B cell (primary cell): ENCODE measurements around the gene CACNA2D1. TPM values are rescaled to one million over a fixed set of nuclear protein-coding genes. Genes with fewer than 3 reads are reported as not detected.

Source experiments
- ATAC-seq: fragments of 200-7000 bp; cut with Tn5 transposase; one replicate; pipeline ENCODE4 v1.10.0; 2021; ENCODE audit warnings: low read depth, mild to moderate bottlenecking, moderate number of reproducible peaks, moderate library complexity
- CTCF ChIA-PET: fragments of 350-600 bp; sonication (Branson Sonifier 250); formaldehyde crosslinking; loops from one replicate; lab custom pipeline; 2021; ENCODE audit warnings: antibody characterized with exemption, inconsistent platforms; lab: Charles Lee
- POLR2A ChIA-PET: fragments of 350-600 bp; sonication (Branson Sonifier 250); formaldehyde crosslinking; loops from one replicate; lab custom pipeline; 2021; ENCODE audit warnings: antibody characterized with exemption; lab: Charles Lee
- DNase-seq: peaks from one replicate; pipeline ENCODE4 v3.0.0; 2013
- H2AFZ ChIP-seq: 2 replicates; pipeline ENCODE4 v1.6.1; 2012; ENCODE audit warnings: mild to moderate bottlenecking, low read depth, low read length; ENCODE audit not compliant: insufficient read depth, poor library complexity, severe bottlenecking
- H3K27ac ChIP-seq, 2 donors: 1 replicate in 1 of 2; 2 replicates in 1 of 2; pipeline ENCODE4 v1.5.1; 2012 to 2013; ENCODE audit warnings: low read length in 2 of 2, mild to moderate bottlenecking in 2 of 2, moderate library complexity in 1 of 2
- H3K27me3 ChIP-seq, 4 experiments: fragments of 200-600 bp in 1 of 4; sonication (generic) in 1 of 4; replicated peaks in 1 of 4; 1 replicate in 2 of 4; 2 replicates in 2 of 4; pipeline versions ENCODE4 v1.6.1 to v1.7.0; 2013 to 2016; ENCODE audit warnings: low read length in 3 of 4, mild to moderate bottlenecking in 2 of 4, mixed read lengths in 1 of 4, moderate library complexity in 1 of 4; ENCODE audit not compliant: insufficient read depth in 4 of 4, control insufficient read depth in 3 of 4; ENCODE audit errors: control extremely low read depth in 1 of 4
- H3K36me3 ChIP-seq, 2 experiments: replicated peaks in 1 of 2; 1 replicate in 1 of 2; 2 replicates in 1 of 2; pipeline versions ENCODE4 v1.6.1 to v1.7.1; 2013; ENCODE audit warnings: low read length in 1 of 2; ENCODE audit not compliant: insufficient read depth in 2 of 2, control insufficient read depth in 1 of 2; ENCODE audit errors: control extremely low read depth in 1 of 2, extremely low read depth in 1 of 2
- H3K4me1 ChIP-seq, 2 donors: fragments of 200-600 bp in 1 of 2; sonication (generic) in 1 of 2; 1 replicate in 1 of 2; 2 replicates in 1 of 2; pipeline versions ENCODE4 v1.5.1 to v1.6.1; 2013 to 2017; ENCODE audit warnings: low read length in 2 of 2; ENCODE audit not compliant: control insufficient read depth in 2 of 2, insufficient read depth in 2 of 2
- H3K4me2 ChIP-seq: replicated peaks from 2 replicates; pipeline ENCODE3; 2012; ENCODE audit warnings: mild to moderate bottlenecking, low read depth, low read length; ENCODE audit not compliant: poor library complexity, severe bottlenecking
- H3K4me3 ChIP-seq, 5 experiments: fragments of 200-600 bp in 1 of 5; sonication (generic) in 1 of 5; 1 replicate in 3 of 5; 2 replicates in 2 of 5; pipeline versions ENCODE4 v1.5.1 to v1.7.0; 2011 to 2016; ENCODE audit warnings: low read length in 4 of 5, mild to moderate bottlenecking in 4 of 5, low read depth in 2 of 5, control low read depth in 1 of 5, moderate library complexity in 1 of 5; ENCODE audit not compliant: insufficient read depth in 1 of 5; ENCODE audit errors: control extremely low read depth in 1 of 5, extremely low read depth in 1 of 5
- H3K79me2 ChIP-seq: fragments of 200-600 bp; sonication (generic); one replicate; pipeline ENCODE4 v1.6.0; 2016; ENCODE audit warnings: low read length; ENCODE audit not compliant: control insufficient read depth, insufficient read depth
- H3K9ac ChIP-seq: fragments of 200-600 bp; sonication (generic); 2 replicates; pipeline ENCODE4 v1.6.1; 2017; ENCODE audit warnings: mild to moderate bottlenecking, low read length, moderate library complexity
- H3K9me3 ChIP-seq, 3 donors: one replicate each; pipeline versions ENCODE4 v1.6.1 to v1.7.1; 2013; ENCODE audit warnings: low read length in 2 of 3; ENCODE audit not compliant: control insufficient read depth in 2 of 3, insufficient read depth in 1 of 3; ENCODE audit errors: control extremely low read depth in 1 of 3
- H4K20me1 ChIP-seq: 2 replicates; pipeline ENCODE4 v1.6.0; 2012; ENCODE audit warnings: mild to moderate bottlenecking, low read length; ENCODE audit not compliant: insufficient read depth, control insufficient read depth, poor library complexity, severe bottlenecking
- H3K27ac Mint-ChIP-seq: one replicate; pipeline ENCODE4 v1.8.0; 2021; ENCODE audit warnings: mixed read lengths
- H3K27me3 Mint-ChIP-seq: one replicate; pipeline ENCODE4 v1.8.0; 2021; ENCODE audit warnings: mixed read lengths
- H3K4me1 Mint-ChIP-seq: one replicate; pipeline ENCODE4 v1.8.0; 2021; ENCODE audit warnings: mixed read lengths
- H3K4me3 Mint-ChIP-seq: one replicate; pipeline ENCODE4 v1.8.0; 2021; ENCODE audit warnings: mixed read lengths
- H3K9me3 Mint-ChIP-seq: one replicate; pipeline ENCODE4 v1.8.0; 2022; ENCODE audit warnings: mixed read lengths; ENCODE audit not compliant: insufficient read depth
- CTCF ChIP-seq: fragments of 200-600 bp; IDR thresholded peaks from one replicate; pipeline ENCODE4 v1.8.0; 2022; ENCODE audit warnings: antibody characterized with exemption, mild to moderate bottlenecking
- EZH2 ChIP-seq: IDR thresholded peaks from 2 replicates; pipeline ENCODE4 v1.6.1; 2012; ENCODE audit warnings: borderline replicate concordance, low read depth, mild to moderate bottlenecking, moderate library complexity, low read length; ENCODE audit not compliant: insufficient read depth, poor library complexity, severe bottlenecking
- WGBS: methylation state at CpG from one replicate; pipeline ENCODE4 v1.1.5; 2013; ENCODE audit warnings: missing lambda C conversion rate; ENCODE audit not compliant: insufficient coverage; 5-methylcytosine and 5-hydroxymethylcytosine counted together
- intact Hi-C: fragments of 100-400 bp; cut with micrococcal nuclease; formaldehyde crosslinking; loops from one replicate; pipeline ENCODE4 v1.10.0; 2022
- polyA plus RNA-seq: library from polyadenylated mRNA; depleted of rRNA; stranded (reverse); fragments of >200 nt; gene quantifications from 2 replicates; pipeline ENCODE4 v1.2.3, GENCODE V29; 2012
- total RNA-seq, 2 donors: library from RNA; stranded (reverse); fragments of 120-200 nt in 1 of 2; gene quantifications; 1 replicate in 1 of 2; 2 replicates in 1 of 2; pipeline versions ENCODE4 v1.2.3 to v1.2.4, GENCODE V29; 2013 to 2022

Gene CACNA2D1
- total and polyA plus RNA-seq, 2 donors (not counting 1 experiment from before 2014, with no cell fraction given), result not detected

GRCh38 chr7:82212466-82212865 lies 231.1 kb downstream of the CACNA2D1 start:
- no peaks in the 10 kb centered on the region for H4K20me1 ChIP-seq
- intact Hi-C loops, result no loop called here
- H3K27ac Mint-ChIP-seq, result no peak overlapping the region
- TF ChIP-seq CTCF, result no peak
- no peak for TF ChIP-seq EZH2
- POLR2A ChIA-PET, result no interaction called here
- H2AFZ ChIP-seq, result no peak overlapping the region
- peaks cover 7% of the 10 kb centered on the region for H3K9me3 Mint-ChIP-seq
- H3K4me3 ChIP-seq, result no peak overlapping the region
- H3K4me3 Mint-ChIP-seq, result no peak overlapping the region
- H3K4me1 ChIP-seq, result no peaks in the 10 kb centered on the region
- DNase-seq (no peak), ATAC-seq (no peak)
- H3K27me3 ChIP-seq, result no peaks in the 10 kb centered on the region
- H3K79me2 ChIP-seq, result no peaks in the 10 kb centered on the region
- H3K27ac ChIP-seq, result no peak overlapping the region
- no peaks in the 10 kb centered on the region for H3K4me1 Mint-ChIP-seq
- H3K9ac ChIP-seq, result no peak overlapping the region
- H3K27me3 Mint-ChIP-seq, result no peaks in the 10 kb centered on the region
- H3K9me3 ChIP-seq, result no peaks in the 10 kb centered on the region
- H3K4me2 ChIP-seq, result no peak overlapping the region
- H3K36me3 ChIP-seq, result no peaks in the 10 kb centered on the region
- CTCF ChIA-PET, result no interaction called here

GRCh38 chr7:82211333-82211732 lies 232.2 kb downstream of the CACNA2D1 start:
- POLR2A ChIA-PET, result no interaction called here
- Mint-ChIP-seq H3K27me3 (no peaks in the 10 kb centered on the region), H3K4me3 (no peak overlapping the region), H3K27ac (no peak overlapping the region), H3K9me3 (peaks cover 7% of the 10 kb centered on the region), H3K4me1 (no peaks in the 10 kb centered on the region)
- DNase-seq (no peak), ATAC-seq (no peak)
- intact Hi-C loops, result no loop called here
- no peak overlapping the region for H2AFZ ChIP-seq
- H3K27me3 ChIP-seq, result no peaks in the 10 kb centered on the region
- CTCF ChIA-PET, result no interaction called here
- H3K4me2 ChIP-seq, result no peak overlapping the region
- H3K27ac ChIP-seq, result no peak overlapping the region
- H4K20me1 ChIP-seq, result no peaks in the 10 kb centered on the region
- H3K9ac ChIP-seq, result no peak overlapping the region
- H3K79me2 ChIP-seq, result no peaks in the 10 kb centered on the region
- no peak for TF ChIP-seq EZH2
- TF ChIP-seq CTCF, result no peak
- 100% methylated on average over 1 of the region's 1 CpG for WGBS
- no peak overlapping the region for H3K4me3 ChIP-seq
- H3K36me3 ChIP-seq, result no peaks in the 10 kb centered on the region
- no peaks in the 10 kb centered on the region for H3K4me1 ChIP-seq
- no peaks in the 10 kb centered on the region for H3K9me3 ChIP-seq
